ENCODE data around the gene ACAD11. TPM values are rescaled to one million over a fixed set of nuclear protein-coding genes. Genes with fewer than 3 reads are reported as not detected.
A peak's percentile ranks its signal among the peaks of the same experiment; 100 is the strongest.

The ACAD11 gene
- polyA plus RNA-seq (ENCODE audit: insufficient read length in 10 of 10) = 10 to 100 TPM in 6 of 10 donors, 1 to 10 TPM in 4; 7.4 to 23.0 (median 10.7) TPM
- long read RNA-seq, donor 1, partial matches to known transcripts = 0 of 2 reads
- long read RNA-seq, donor 1, other reads (novel, unspliced or antisense) = 0 of 2 reads
- long read RNA-seq, donor 2, full-length matches to known transcripts = 2 of 2 reads
- long read RNA-seq, donor 2, partial matches to known transcripts = 0 of 2 reads
- long read RNA-seq, donor 2, other reads (novel, unspliced or antisense) = 0 of 2 reads
- long read RNA-seq, donor 3 = 0 reads
- long read RNA-seq, donor 4 = 0 reads
- long read RNA-seq, donor 5, partial matches to known transcripts = 0 of 1 reads
- long read RNA-seq, donor 5, other reads (novel, unspliced or antisense) = 0 of 1 reads
- long read RNA-seq, donor 6, full-length matches to known transcripts = 1 of 1 reads
- long read RNA-seq, donor 6, partial matches to known transcripts = 0 of 1 reads
- long read RNA-seq, donor 6, other reads (novel, unspliced or antisense) = 0 of 1 reads
- long read RNA-seq, donor 7 = 0 reads
- long read RNA-seq, donor 8, partial matches to known transcripts = 0 of 1 reads
- long read RNA-seq, donor 8, other reads (novel, unspliced or antisense) = 0 of 1 reads
- long read RNA-seq, donor 9 = 0 reads

DNA sequence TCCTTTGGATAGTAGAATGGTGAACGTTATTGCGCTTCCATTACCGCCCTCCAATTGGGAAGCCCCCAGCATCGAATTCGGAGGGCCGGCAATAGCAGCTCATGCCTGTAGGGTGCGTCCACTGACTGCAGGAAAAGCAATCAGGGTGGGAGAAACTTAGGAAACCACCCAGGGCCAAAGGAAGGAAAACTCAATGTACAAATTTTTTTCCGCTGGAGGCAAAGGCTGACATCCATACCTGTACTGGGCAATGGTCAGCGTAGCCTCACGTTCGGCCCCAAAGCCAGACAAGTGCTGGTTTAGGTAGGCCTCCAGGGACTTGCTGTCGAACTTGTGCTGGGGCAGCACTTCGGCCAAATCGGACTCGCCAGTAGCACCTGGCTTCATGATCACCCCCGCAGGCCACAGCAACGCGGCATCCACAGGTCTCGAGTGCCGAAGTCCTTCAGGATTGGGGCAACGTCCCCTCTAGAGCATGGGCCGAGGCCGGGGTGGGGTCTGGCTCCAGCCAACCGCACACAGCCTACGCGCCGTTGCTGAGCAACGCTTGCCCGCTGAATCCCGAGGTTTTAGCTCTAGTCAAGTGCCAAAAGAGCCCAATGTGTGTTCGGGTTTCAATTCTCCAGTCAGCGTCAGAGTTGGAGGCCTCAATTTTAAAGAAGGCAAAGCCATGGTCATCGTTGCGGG lies at the start of gene ACAD11:
TSS of gene ACAD11 (minus strand) at position 445 of the 687 bp plus-strand sequence. CDS start at position 387, 58 bp downstream.
- DNase-seq = peak; percentile 72 to 95 (median 82)

- no peak for DNase-seq
Measured at GRCh38 chr3:132703733-132704132, 44.1 kb upstream of the ACAD11 start.

DNA sequence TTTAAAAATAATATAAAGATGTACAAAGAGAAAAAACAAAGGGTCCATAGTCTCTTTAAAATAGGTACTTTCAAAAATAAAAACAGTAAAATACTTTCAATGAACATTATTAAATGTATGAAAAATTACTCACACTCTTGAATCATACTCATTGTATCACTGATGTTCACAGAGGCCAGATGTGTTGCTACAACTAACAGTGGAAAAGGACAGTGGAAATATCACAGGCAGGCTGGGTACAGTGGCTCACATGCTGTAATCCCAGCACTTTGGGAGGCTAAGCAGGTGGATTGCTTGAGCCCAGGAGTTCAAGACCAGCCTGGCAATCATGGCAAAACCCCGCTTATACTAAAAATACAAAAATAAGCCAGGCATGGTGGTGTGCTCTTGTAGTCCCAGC lies 35.8 kb upstream of the ACAD11 start:
- DNase-seq = no peak

GRCh38 chr3:132694991-132695390 lies 35.4 kb upstream of the ACAD11 start:
- DNase-seq = no peak

DNA sequence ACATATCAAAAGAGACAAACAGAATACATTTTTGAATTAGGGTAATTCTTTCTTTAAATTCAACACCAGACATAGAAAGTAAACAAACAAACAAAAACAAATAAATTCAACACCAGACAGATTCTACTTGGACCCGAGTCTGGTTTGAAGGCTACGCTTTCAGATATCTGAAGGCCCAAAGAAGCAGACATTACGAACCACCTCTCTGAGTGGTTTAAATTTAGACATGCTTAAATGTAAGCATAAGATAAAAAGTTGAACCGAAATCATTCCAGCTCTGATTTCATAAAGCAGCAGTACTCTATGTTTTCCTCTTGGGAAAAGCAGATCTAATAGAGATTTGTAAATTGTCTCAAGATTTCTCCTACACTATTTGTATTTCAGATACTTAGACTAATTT lies 30.4 kb upstream of the ACAD11 start:
- no peak for DNase-seq

DNA sequence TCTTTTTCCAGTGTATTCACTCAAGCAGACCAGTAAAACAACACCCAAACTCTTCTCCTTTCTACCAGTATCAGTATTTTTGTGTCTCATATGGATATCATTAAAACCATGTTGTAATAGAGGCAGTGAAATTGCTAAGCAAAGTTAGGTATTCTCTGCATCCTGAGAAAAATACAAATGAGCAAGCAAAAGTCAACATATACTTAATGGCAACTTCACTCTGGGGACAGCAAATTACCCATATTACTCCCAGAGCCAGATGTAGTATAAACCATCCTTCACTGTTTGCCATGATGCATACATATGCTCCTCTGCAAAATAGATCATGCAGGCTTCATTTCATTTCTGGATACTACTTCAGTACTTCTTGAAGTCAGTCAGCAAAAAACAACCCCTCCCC lies 22.6 kb upstream of the ACAD11 start:
- peak in 2 of 3 donors; percentile 23 to 50 for DNase-seq

GRCh38 chr3:132681421-132681820 lies 21.8 kb upstream of the ACAD11 start:
- DNase-seq = peak in 2 of 3 donors; percentile 33 to 52

DNA sequence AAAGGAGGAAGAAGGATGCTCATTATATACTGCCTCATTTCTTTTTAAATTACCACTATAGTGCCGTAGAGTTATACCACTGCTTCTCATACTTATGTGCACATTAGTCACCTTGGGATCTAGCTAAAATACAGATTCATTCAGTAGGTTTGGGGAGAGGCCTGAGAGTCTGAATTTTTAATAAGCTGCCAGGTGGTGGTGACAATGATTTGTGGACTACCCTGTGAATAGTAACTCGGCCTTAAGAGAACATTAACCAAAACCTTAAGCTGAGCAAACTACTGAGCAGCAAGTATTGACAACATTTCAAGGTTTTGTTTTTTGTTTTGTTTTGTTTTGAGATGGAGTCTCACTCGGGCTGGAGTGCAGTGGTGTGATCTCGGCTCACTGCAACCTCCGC lies 20.3 kb upstream of the ACAD11 start:
- DNase-seq = no peak

DNA sequence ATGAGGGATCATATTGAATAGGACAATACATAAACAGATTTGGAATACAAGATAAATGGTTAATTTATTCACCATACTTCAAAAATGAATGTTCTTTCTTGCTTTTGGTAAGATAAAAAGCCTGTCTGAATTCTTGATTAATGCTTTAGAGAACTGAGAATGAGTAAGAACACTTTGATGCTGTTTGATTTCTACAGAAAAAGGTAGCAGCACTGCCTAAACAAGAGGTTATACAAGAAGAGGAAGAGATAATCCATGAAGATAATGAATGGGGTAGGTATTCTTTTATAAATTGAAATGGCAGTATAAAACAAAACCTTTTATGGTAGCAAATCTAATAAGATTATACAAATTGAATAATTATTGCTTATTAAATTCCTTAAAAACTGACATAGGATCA lies 15.8 kb upstream of the ACAD11 start:
- DNase-seq = no peak

GRCh38 chr3:132669256-132669777 lies 9.7 kb upstream of the ACAD11 start:
- no peak for DNase-seq

DNA sequence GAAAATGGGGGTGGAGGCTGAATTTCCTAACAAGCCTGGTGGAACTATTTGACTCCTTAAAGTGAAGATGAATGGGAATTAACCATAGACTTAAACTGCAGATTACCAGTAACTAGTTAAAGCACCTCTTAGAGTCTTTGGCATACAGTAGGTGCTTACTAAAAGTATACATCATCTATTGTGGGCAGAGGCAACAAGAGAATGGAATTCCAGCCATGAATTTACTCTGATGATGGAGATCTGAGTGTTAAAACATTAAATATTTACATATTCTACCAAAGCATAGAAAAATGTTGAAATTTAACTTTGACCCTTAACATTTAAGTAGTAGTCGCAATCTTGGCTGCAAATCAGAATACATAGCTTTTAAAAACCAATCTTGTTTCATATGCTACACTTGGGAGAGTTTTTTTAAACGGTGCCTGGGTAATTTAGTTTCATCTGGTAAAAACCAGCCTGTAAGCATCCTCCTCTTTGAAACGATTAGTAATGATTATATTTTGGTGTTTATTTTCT lies 5.7 kb upstream of the ACAD11 start:
- no peak for DNase-seq

GRCh38 chr3:132662212-132662611 lies 2.6 kb upstream of the ACAD11 start:
- DNase-seq = no peak

DNA sequence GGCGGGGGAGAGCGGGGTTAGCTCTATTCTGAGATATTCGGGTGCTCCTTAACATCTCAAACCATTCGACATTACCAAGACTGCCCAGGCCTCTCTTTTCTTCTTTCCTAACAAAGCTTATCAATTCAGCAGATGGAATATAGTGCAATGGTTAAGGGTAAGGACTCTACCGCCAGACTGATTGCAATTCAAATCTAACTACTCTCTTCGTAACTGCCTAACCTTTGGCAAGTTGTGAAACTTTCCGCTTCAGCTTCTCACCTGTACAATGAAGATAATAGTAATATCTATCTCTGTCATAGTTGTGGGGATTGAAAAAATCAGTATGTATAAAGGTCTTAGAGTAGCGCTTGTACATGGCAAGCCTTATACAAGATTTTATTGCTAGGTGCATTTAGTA lies 1.5 kb upstream of the ACAD11 start:
- DNase-seq = peak in 1 of 3 donors; percentile 17

GRCh38 chr3:132660811-132661070 lies 1.1 kb upstream of the ACAD11 start:
- DNase-seq = no peak

GRCh38 chr3:132660052-132660810 lies 622 bp upstream of the ACAD11 start, which contains the start of gene UBA5:
Gene UBA5, plus strand, starts transcription at chr3:132660329. Its CDS starts 209 bp downstream, at chr3:132660538.
- peak; percentile 64 to 95 (median 83) for DNase-seq

GRCh38 chr3:132659000-132659364 lies 627 bp downstream of the ACAD11 start:
- no peak for DNase-seq

DNA sequence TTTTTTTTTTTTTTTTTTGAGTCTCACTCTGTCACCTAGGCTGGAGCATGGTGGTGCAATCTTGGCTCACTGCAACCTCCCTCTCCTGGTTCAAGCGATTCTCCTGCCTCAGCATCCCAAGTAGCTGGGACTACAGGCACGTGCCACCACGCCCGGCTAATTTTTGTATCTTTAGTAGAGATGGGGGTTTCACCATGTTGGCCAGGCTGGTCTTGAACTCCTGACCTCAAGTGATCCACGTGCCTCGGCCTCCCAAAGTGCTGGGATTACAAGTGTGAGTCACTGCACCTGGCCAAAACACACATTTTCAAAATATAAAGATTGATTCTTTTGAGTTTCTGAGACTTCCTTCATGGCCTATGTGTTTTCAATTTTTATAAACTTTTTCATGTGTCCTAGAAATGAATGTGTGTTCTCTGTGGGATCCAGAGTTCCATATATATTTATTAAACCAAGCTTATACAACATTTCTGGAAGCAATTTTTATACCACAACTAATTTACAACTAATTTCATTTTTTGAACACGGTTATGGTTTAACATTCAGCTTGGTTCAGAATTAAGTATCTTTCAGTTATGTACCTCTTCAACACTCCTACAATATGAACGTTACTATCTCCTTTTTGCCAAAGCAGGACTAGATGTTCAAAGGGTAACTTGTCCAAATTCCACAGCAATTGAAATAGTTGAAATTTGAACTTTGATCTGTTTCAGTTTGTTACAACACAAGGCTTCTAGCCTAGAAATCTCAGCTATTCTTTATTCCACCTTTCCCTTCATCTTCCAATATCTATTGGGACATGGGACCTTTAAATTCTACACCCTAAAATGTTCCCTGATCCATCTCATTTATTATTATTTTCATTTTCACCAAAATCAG lies 1.5 kb downstream of the ACAD11 start:
- no peak for DNase-seq

- no peak for DNase-seq
Measured at GRCh38 chr3:132655471-132655870, 4.1 kb downstream of the ACAD11 start.

GRCh38 chr3:132654721-132655120 lies 4.9 kb downstream of the ACAD11 start:
- DNase-seq = no peak

- no peak for DNase-seq
Measured at GRCh38 chr3:132654190-132654589, 5.4 kb downstream of the ACAD11 start.
